Mesothelial cell of epicardium (in vitro differentiated cells): ENCODE data around the gene LCLAT1. TPM values are rescaled to one million over a fixed set of nuclear protein-coding genes. Genes with fewer than 3 reads are reported as not detected.
"Not testable (repeated sequence)": the region's sequence is repeated elsewhere in the genome, so short reads cannot be mapped to it uniquely, and the experiment has no call there.

Experiments
- DNase-seq, 2 experiments: peaks; one replicate each; pipeline ENCODE4 v3.0.0; 2021; ENCODE audit warnings: low spot score in 2 of 2; ENCODE audit not compliant: unreplicated experiment in 2 of 2
- H3K27ac Mint-ChIP-seq: 2 replicates; pipeline ENCODE4 v1.8.0; 2021; ENCODE audit warnings: mixed read lengths
- H3K27me3 Mint-ChIP-seq: 2 replicates; pipeline ENCODE4 v1.8.0; 2021; ENCODE audit warnings: low read depth, mixed read lengths
- H3K36me3 Mint-ChIP-seq: 2 replicates; pipeline ENCODE4 v1.8.0; 2021; ENCODE audit warnings: mixed read lengths
- H3K4me1 Mint-ChIP-seq: 2 replicates; pipeline ENCODE4 v1.8.0; 2021; ENCODE audit warnings: mixed read lengths
- H3K4me3 Mint-ChIP-seq: 2 replicates; pipeline ENCODE4 v1.8.0; 2021; ENCODE audit warnings: mild to moderate bottlenecking, moderate library complexity, mixed read lengths
- H3K9me3 Mint-ChIP-seq: 2 replicates; pipeline ENCODE4 v1.8.0; 2021; ENCODE audit warnings: mixed read lengths
- CTCF ChIP-seq: fragments of 200-600 bp; sonication (generic); IDR thresholded peaks from one replicate; pipeline ENCODE4 v1.5.0; 2021; ENCODE audit warnings: antibody characterized with exemption; ENCODE audit not compliant: unreplicated experiment
- total RNA-seq: library from RNA; stranded (reverse); gene quantifications from 3 replicates; pipeline ENCODE4 v1.2.1, GENCODE V29; 2021

The LCLAT1 gene
- total RNA-seq, 1 donor from 2014 or later, result 23.2 TPM

DNA sequence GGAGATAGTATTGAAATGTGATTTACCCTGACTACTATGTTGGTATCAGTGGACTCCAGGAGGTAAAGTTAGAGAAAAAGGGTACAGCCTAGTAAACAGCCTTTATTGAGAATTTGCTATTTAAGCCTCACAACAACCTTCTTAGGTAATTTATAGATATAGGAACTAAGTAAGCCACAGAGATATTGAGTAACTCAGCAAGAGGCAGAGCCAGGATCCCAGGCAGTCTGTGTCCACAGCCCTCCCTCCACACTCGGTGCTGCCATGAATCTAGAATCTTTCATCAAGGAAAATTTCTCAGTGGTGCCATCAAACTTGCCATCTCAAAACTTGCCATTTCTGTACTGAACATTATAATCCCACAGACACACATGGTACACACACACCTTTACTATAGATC is 189.3 kb downstream of the LCLAT1 start:
- H3K36me3 Mint-ChIP-seq, result peaks cover 19% of the 10 kb centered on the region
- DNase-seq, result no peak
- H3K4me1 Mint-ChIP-seq, result no peaks in the 10 kb centered on the region
- no peaks in the 10 kb centered on the region for H3K9me3 Mint-ChIP-seq
- no peak for TF ChIP-seq CTCF
- H3K4me3 Mint-ChIP-seq, result no peak overlapping the region
- H3K27ac Mint-ChIP-seq, result no peak overlapping the region
- H3K27me3 Mint-ChIP-seq, result no peaks in the 10 kb centered on the region

GRCh38 chr2:30639836-30640235 is 192.8 kb downstream of the LCLAT1 start:
- no peak overlapping the region for H3K4me3 Mint-ChIP-seq
- H3K36me3 Mint-ChIP-seq, result peaks cover 23% of the 10 kb centered on the region
- no peaks in the 10 kb centered on the region for H3K4me1 Mint-ChIP-seq
- no peak for TF ChIP-seq CTCF
- no peak overlapping the region for H3K27ac Mint-ChIP-seq
- no peaks in the 10 kb centered on the region for H3K27me3 Mint-ChIP-seq
- no peak for DNase-seq
- H3K9me3 Mint-ChIP-seq, result no peaks in the 10 kb centered on the region

DNA sequence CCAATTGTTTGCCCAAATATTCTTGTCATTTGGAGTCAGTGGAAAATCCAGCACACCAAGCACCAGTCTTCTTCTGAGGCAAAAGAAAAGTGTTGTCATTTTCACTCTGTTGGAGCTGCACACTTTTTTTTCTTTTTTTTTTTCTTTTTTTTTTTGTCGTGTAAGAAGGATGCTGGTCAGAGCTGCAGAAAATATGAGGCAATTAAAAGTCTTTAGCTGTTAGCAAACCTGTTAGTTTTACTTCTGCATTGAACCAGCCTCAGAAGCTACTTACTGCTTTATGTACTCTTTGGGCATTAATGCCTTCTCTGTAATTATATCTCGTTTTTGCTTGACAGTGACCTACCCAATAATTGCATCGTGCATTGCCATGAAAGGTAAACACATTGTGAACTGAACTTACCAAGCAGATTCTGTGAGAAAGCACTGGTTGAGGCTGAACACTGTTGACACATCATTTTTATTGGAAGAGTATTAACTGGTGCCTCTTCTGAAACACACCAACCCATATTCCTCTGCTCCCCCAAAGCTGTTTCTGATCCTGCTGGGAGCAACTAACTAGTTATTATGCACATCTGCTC is 194.8 kb downstream of the LCLAT1 start:
- peaks cover 23% of the 10 kb centered on the region for H3K36me3 Mint-ChIP-seq
- TF ChIP-seq CTCF, result no peak
- H3K27me3 Mint-ChIP-seq, result no peaks in the 10 kb centered on the region
- DNase-seq, result no peak
- no peaks in the 10 kb centered on the region for H3K9me3 Mint-ChIP-seq
- no peak overlapping the region for H3K27ac Mint-ChIP-seq
- no peak overlapping the region for H3K4me3 Mint-ChIP-seq
- H3K4me1 Mint-ChIP-seq, result no peaks in the 10 kb centered on the region

DNA sequence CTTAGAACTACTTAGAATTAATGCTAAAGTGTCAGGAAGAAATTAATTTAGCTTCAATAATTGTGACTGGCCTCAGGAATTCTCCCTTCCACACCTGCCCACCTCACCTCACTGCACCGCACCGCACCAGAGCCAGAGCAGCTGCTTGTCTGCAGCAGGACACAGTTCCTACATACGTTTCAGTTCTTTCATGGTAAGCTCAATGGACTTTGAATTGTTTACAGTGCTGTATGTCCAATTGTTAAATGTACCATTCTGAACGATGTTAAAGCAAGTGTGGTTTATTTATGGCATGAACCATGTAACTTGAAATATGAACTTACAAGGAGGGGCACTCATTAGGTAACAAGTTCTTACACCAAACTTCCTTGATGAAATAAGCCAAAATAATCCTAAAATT is 196.0 kb downstream of the LCLAT1 start:
- not testable (repeated sequence) for H3K9me3 Mint-ChIP-seq, H3K27ac Mint-ChIP-seq, H3K4me1 Mint-ChIP-seq, H3K4me3 Mint-ChIP-seq, H3K27me3 Mint-ChIP-seq, DNase-seq
- H3K36me3 Mint-ChIP-seq, result peaks cover 23% of the 10 kb centered on the region

GRCh38 chr2:30643674-30644073 is 196.6 kb downstream of the LCLAT1 start:
- no peak overlapping the region for H3K4me3 Mint-ChIP-seq
- H3K36me3 Mint-ChIP-seq, result peaks cover 17% of the 10 kb centered on the region
- TF ChIP-seq CTCF, result no peak
- no peaks in the 10 kb centered on the region for H3K27me3 Mint-ChIP-seq
- no peaks in the 10 kb centered on the region for H3K9me3 Mint-ChIP-seq
- H3K27ac Mint-ChIP-seq, result no peak overlapping the region
- H3K4me1 Mint-ChIP-seq, result no peaks in the 10 kb centered on the region
- DNase-seq, result no peak

GRCh38 chr2:30645081-30645744 is 198.2 kb downstream of the LCLAT1 start:
- no peaks in the 10 kb centered on the region for H3K27me3 Mint-ChIP-seq
- no peak overlapping the region for H3K4me3 Mint-ChIP-seq
- no peak overlapping the region for H3K27ac Mint-ChIP-seq
- no peak for TF ChIP-seq CTCF
- DNase-seq, result no peak
- no peaks in the 10 kb centered on the region for H3K9me3 Mint-ChIP-seq
- H3K4me1 Mint-ChIP-seq, result peaks cover 2% of the 10 kb centered on the region
- H3K36me3 Mint-ChIP-seq, result peaks cover 11% of the 10 kb centered on the region
